OCI-LY7 (cell line): Measurements from ENCODE around the gene HDAC4.

ENCODE experiments used
- CTCF ChIP-seq: fragments of 200-600 bp; sonication (generic); conservative IDR thresholded peaks from 2 replicates; pipeline ENCODE4 v1.5.1; 2014; ENCODE audit warnings: mild to moderate bottlenecking, antibody characterized with exemption, low read length, moderate library complexity, mixed read lengths
- EZH2phosphoT487 ChIP-seq: fragments of 200-600 bp; sonication (generic); IDR thresholded peaks from 2 replicates; pipeline ENCODE4 v1.6.1; 2018; ENCODE audit warnings: low read depth, borderline replicate concordance, mild to moderate bottlenecking, mixed run types, antibody characterized with exemption, low read length, moderate library complexity, mixed read lengths

- TF ChIP-seq CTCF (no peak), EZH2phosphoT487 (no peak)
These were observed 174.8 kb downstream of the HDAC4 start for GRCh38 chr2:239225871-239226561.
